Measurements from ENCODE around the gene SETD1A.

Gene SETD1A

DNA sequence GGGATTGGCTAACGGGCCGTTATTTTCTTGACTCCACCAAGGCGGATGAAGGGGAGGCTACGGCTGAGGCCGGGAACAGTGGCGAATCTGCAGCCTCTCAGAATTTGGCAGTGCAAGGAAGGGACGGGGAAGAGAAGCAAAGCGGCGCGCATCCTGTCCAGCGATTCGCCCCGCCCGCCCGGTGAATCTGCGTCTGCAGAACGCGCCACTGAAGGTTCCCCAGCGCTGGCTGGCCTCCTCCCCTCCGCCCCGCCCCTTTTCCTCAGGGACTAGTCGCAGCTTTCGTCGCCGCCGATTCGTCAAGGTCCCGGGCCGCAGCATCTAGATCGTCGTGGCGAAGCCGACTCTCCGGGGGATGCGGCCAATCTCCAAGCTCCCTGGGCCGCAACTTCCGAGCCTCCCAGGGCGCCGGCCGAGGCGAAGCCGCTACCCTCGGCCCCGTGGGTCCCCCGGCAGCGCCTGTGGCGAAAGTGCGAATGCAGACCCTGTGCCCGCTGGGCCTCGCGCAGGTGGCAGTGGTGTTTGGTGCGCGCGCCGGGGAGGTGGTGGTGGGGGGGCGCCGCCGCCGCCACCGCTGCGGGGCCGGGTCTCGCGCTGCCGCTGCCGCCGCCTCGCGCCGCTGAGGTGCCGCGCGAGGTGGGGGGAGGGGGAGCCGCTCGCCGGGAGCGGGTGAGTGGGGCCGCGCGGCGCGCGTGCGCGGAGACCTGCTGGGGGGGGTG, at the start of gene SETD1A:
Gene SETD1A, plus strand, starts transcription at position 299 of the 719 bp plus-strand sequence. CDS start 978 bp downstream, outside the sequence.
- peak; percentile 52 to 63 for DNase-seq

DNA sequence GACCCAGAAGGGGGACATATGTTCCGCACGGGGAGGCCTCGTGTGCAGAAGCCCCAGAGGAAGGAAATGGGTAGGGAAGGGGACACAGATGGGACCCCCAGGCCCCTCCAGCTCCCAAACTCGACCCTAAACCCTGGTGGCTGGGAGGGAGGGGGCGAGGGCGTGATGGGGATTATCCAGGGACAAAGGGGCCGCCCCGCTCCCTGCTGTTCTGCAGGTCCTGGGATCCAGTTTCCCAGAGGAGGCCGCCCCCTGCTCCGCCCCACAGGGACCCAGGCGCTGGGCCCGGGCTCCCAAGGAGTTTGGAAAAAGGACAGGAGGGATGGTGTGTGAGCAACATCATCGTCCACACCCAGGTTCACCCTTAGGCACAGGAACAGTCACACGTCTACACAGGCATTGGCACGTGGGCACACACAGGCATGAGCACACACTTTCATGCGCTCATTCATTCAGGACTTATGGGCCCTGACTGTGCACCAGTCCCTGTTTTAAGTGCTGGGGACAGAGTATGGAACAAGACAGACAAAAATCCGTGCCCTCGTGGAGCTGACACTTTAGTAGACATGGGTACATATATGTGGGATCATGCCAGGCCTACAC, 47.0 kb upstream of the SETD1A start:
- DNase-seq: no peak

DNA sequence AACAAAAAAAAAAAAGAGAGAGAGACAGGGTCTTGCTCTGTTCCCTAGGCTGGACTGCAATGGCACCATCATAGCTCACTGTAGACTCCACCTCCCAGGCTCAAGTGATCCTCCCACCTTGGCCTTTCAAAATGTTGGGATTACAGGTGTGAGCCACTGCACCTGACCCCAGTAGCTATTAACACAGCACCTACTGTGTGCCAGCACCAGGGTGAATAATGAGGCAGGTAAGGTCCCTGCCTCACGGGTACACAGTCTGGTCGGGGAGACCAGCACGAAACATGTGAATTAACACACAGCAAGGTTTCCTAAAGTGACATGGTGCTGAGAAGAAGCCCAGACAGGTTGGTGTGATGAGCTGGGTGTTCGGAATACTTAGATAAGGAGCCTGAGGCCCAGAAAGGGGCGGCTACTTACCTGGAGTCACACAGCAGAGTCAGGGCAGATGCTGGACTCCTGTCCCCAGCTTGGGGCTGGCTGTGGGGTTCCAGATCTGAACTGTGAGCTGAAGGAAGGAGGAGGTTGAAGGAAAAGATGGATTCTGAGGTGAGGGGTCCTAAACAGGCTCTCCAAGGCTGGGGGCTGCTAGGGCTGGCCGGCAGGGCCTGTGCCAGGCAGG, 44.7 kb upstream of the SETD1A start:
- DNase-seq: no peak

DNA sequence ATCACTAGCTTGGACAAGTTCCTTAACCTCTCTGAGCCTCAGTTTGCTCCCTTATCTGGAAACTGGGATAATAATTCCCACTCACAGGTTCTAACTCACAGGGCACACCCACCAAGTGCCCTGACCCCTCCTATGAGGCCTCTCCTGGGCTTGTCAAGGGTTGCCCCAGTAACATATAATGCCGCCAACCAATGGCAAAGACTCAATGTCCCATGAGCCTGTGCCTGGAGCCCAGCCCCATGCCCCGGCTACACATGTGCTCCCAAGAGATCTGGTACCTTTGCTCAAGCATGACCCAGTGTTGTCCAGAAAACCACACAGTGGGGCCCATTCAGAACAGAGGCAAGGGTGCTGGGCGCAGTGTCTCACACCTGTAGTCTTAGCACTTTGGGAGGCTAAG, 42.7 kb upstream of the SETD1A start:
- no peak for DNase-seq

DNA sequence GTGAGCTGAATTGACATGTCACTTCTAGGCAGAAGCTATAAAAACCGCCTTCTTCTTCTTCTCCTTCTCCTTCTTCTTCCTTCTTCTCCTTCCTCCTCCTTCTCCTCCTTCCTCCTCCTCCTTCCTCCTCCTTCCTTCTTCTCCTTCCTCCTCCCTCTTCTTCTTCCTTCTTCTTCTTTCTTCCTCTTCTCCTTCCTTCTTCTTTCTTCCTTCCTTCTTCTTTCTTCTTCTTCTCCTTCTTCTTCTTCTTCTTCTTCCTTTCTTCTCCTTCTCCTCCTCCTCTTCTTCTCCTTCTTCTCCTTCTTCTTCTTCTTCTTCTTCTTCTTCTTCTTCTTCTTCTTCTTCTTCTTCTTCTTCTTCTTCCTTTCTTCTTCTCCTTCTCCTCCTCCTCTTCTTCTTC, 38.9 kb upstream of the SETD1A start:
- no peak for DNase-seq

DNA sequence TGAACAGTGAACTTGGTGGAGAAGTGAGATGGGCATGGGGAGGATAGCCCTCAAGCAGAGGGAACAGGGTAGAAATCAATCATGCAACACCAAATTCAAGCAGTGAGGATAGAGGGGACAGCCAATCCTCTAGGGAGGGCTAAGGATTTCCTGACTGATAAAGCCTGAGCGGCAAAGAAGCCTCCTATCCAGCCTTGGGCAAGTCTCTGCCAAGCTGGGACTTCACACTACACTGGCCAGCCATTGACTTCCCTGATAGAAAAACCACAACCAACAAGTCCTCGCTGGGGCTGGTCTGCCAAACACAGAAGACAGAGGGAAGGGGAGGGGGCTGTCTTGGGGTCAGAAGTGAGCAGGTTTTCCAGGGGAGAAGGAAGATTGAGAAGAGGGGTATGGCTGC, 36.7 kb upstream of the SETD1A start:
- DNase-seq: no peak

DNA sequence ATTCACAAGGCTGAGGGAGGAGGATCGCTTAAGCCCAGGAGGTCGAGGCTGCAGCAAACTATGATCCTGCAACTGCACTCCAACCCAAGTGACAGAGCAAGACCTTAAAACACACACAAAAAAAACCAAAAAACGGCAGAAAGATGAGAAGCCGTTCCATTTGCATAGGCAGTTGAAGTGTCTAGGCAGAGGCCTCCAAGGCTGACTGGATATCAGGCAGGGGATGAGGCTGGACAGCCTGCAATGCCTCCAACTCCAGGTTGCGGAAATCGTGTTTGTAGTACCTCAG, 36.2 kb upstream of the SETD1A start:
- no peak for DNase-seq

DNA sequence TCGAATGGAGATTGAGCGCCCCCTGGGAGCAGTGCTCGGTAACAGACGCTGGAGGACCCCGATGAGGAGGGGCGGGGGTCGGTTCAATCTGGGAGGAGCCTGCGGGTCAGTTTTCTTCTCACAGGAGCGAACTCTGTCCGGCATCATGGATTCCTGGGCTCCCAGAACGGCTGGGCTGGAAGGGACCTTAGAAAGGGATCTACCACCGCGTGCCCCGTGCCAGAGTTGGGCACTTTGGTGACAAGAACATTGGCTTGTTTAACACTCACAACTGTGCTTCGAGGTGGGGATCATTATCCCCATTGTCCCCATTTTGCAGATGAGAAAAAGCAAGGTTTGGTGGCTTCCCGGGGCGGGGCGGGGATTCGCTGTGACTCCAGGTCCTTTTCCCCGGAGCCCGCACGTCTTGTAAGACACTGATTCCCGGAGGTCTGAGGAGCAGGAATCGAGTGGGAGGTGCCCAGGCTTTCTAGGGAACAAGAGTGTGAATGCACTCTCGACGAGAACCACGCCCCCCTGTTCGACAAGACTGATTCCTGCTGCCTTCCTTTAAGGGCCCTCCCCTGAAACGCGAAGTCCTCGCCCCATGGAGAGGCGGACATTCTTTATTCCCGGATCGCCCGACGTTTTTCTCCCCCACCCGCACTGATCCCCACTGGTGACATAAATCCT, 35.7 kb upstream of the SETD1A start:
- DNase-seq: peak; percentile 64

DNA sequence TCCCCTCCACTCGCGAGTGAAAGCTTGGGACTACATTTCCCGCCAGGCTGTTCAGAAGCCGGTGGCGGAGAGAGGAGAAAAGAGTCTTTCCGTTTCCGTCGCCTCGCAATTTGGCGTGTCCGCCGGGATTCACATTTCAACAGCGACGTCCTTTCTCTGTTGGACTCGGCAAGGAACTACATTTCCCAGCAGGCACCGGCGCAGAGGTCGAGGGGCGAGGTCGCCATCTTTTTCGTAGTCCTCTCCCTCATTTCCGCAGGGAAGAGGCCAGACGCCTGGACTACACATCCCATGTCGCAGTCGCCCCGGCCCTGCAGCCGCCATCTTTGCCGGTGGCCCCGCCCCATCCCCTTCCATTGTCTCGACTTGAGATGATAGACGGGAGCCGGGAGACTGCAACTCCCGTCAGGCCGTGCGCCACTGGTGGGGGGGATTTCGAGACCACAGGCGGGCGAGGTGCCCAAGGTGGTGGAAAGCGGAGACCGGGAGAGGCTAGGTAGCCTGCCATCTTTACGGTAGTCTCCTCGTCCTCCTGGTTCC, 35.1 kb upstream of the SETD1A start:
- peak; percentile 92 to 95 for DNase-seq

DNA sequence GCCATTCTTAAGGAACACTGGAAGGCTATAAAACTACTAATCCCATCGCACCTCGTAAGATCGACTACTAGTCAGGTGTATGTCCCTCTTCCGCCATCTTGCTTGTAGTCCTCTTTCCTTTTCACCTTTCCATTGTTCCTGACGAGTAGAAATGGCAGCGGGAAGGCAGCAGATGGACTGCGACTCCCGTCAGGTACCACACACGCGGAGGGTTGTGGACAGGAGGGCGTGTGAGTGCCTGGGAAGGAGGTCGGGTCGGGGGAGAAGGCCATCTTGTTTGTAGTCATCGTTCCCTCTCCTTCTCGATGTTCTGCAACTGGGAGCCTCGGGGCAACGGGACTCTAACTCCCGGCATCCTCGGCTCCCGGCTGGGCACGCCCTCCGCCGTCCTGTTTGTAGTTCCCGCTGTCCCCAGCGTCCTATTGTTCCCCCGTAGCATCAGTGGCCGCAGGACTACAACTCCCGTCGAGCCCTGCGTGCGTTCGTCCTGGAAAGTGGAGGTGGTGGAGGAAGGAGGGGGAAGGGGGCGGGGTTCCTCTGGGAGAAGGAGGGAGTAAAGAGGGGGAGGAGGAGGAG, 34.5 kb upstream of the SETD1A start:
- peak; percentile 85 to 92 for DNase-seq

DNA sequence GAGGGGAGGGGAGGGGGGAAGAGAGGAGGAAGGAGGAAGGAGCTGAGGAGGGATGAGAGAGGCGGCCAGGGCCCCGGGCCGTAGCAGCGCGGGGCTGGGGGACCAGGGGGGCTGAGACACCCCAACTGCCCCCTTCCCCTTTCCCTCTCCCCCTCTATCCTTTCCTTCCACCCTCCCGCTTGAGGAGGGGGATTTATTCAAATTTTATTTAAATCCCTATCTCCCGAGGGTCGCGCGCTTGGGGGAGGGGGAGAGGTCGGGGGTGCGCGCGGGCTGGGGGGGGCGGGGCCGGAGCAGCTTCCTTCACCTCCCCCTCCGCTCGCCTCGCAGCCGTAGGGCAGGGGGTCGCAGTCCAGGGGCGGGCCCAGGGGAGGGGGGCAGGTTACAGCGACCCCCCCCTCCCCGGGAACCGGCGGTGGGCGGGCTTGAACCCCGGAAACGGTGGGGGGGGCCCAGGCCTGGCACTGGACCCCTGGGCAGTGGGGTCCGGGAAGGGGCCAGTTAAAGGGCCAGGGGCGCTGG, 33.9 kb upstream of the SETD1A start, which contains the start of gene FBXL19:
Gene FBXL19, plus strand, starts transcription at position 19 of the 522 bp plus-strand sequence. CDS start 2,183 bp downstream, outside the sequence.
- DNase-seq: no peak

DNA sequence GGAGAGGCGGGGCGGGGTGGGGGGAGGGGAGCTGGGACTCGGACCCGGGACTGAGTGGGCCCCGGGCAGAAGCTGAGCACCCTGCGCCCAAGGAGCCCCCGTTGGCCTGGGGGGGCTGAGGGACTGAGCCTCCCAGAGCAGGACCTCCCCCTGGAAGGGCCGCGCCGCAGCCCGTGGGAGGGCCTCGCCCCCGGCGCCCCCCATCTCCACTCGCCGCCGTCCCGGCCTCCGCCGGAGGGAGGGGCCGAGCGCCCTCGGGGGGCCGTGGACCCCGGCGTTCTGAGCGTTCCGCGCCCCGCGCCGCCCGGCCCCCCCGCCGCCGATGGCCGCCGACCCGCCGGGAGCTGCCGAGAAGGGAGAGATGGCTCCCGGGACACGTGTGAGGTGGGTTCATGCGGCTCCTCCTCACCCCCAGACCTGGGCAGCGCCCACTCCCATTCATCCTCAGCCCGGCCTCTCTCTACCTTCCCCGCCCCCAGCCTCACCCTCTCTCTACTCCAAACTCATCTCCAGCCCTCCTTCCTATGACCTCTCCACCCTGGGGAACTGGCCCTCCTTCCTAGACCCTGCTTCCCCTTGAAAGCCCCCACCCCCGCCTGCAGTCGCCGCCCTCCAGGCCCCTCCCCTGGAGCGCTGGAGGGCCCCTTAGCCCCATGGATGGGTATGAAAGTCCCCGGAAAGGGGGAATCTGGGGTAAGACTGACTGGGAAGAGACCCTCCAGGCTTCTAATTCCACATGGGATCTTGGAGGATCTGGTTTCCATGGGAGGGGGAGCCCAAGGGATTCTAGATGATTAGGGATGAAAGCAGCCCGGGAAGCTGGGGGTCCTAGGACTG, 33.3 kb upstream of the SETD1A start:
- DNase-seq: no peak

DNA sequence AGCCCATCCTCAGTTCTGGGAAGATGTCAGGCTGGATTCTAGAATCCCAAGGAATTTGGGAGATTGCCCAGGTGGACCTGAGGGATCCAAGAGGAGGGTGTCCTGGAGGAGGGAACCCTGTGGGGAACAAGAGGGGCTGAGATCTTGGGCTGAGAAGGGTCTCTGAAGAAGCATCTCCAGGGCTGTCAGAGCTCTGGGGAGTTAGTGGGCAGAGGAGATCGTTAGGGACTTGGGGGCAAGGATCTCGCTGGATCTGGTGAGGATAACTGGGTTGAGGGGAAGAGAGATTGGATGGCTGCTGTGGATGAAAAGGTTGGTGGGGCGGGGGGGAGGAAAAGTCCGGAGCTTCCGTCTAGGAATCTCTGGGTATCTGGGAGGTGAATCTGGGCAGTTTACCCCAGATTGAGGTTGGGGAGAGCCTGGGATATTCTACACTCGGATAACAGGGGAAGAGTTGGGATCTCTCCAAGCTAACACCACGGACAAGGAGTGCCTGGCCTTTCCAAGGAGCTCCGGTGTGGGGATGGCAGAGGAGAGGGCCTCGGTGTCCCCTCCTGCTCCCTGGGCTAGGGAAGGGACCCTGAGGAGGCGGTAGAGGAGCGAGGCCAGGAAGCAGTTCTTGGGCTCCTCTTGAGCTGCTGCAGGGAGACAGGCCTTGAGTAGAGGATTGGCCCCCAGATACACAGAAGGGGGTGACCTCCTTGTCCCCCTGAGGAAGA, 32.5 kb upstream of the SETD1A start:
- no peak for DNase-seq

DNA sequence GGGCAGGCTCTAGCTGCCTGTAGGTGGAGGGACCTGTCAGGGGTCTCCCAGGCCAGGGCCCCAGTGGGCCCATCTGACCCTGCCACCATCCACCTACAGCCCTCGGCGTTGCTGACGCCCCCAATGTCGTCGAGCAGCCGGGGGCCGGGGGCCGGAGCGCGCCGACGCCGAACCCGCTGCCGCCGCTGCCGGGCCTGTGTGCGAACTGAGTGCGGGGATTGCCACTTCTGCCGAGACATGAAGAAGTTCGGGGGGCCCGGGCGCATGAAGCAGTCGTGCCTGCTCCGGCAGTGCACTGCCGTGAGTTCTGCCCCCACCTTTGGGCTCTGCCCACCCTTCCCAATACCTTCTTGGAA, 31.9 kb upstream of the SETD1A start:
- no peak for DNase-seq

DNA sequence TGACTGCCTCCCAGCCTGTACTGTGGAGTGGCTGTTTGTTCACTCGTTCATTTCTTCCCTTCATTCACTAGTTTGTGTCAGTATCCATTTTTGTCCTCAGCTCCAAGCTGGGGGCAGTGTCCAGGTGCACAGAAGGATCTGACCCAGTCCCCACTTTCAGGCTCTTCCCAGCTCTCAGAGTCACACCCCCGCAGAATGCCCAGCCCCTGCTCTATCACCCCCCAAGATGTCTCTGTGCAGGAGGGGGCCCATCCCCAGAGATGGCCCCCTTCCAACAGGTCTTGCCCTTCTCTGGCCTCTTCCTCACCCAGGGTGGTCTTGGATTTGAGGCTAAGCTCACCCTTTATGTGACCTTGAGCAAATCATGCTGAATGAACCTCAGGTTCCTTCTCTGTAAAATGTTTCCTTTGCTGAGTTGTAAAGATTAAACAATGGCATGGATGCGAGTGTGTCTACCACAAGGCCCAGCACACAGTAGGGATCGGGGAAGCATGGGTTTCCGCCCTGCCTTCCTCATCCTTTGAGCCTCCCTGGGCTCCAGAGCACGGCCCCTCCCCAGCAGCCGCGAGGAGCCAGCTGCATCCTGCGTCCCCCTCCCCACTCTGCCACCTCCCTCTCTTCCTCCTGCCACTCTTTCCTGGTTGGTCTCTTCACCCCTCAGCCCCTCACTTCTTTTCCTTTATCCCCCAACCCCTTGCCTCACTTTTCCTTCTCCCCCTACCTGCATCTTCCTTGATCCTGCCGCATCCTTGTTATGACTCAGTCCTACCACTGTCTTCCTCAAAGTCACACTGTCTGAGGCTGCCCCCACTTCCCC, 31.4 kb upstream of the SETD1A start:
- no peak for DNase-seq

DNA sequence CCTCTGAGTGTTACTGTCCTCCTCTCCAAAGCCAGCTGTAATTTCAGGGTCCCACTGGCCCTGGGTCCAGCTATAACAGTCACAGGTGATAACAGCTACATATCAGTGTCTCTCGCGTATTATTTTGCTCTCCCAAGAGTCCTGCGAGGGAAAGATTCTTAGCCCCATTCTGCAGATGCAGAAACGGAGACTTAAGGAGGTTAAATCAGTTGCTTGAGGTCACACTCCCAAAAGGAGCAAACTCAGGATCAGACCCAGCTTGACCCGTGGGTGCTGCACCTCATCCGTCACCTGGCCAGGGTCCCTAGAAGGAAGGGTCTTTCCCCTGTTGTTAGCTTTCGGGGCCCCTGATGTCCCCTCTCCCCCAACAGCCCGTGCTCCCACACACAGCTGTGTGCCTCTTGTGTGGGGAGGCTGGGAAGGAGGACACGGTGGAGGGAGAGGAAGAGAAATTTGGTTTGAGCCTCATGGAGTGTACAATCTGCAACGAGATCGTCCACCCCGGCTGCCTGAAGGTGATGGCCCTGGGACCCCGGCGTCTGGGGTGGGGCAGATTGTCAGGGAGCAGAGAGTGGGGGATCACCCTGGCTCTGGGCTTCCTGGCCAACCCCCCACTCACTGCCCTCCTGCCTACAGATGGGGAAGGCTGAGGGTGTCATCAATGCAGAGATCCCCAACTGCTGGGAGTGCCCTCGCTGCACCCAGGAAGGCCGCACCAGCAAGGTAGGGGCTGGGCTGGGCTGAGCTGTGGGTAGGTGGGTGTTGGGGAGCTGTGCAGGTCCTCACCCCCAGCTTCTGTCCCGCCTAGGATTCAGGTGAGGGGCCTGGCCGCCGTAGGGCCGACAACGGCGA, 30.4 kb upstream of the SETD1A start:
- no peak for DNase-seq

DNA sequence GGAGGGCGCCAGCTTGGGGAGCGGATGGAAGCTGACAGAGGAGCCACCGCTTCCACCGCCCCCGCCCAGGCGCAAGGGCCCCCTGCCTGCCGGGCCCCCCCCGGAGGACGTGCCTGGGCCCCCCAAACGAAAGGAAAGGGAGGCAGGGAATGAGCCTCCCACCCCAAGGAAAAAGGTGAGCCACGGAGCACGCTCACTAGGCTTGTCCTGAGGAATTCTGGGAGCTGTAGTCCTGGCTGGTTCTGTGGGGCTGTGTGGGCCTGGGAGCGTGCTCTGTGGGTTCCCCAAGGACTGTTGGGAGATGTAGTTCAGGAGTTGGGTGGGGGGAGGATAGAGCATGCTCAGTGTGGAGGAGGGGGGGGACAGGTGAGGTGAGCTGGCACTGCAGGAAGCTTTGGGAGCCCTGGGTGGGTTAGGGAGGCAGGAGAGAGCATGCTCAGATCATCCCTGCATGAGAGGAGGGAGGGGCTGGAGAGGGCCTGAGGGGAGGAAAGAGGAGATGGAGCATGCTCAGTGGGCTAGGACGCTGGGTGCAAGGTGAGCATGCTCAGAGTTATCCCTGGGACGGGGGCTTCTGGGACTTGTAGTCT, 29.7 kb upstream of the SETD1A start:
- peak; percentile 20 to 40 for DNase-seq

DNA sequence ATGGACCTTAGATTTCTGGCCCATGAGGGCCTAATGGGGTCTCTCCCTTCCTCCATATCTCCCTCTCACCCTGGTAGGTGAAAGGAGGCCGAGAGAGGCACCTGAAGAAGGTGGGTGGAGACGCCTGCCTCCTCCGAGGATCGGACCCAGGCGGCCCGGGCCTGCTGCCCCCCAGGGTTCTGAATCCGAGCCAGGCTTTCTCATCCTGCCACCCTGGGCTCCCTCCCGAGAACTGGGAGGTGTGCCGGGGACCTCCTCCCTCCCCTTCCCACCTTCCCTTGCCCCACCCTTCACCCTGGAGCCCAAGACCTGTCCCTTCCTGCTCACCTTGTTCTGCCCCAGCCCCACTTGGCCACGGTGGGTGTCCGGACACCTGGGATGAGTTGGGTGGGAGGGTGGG, 29.2 kb upstream of the SETD1A start:
- no peak for DNase-seq

DNA sequence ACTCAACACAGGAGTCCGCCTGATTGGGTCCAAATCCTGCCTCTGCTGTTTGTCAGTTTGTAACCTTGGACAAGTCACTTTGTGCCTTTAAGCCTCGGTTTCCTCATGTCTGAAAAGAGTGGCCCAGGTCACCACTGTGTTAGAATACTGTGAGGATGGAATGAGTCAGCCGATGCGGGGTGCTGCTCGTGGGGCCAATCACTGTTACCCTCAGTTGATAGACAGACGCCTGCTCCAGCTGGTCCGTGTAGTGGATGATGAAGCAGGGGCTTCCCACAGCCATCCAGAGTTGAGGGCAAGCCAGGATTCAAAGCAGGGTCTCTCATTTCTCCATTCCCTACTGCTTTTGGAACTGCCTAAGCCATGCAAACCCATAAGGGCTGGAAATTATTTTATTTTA, 28.4 kb upstream of the SETD1A start:
- no peak for DNase-seq

All from NCI-H187 (cell line).